K562 (cell line): ENCODE results near the gene RBM12. TPM values are rescaled to one million over a fixed set of nuclear protein-coding genes. Genes with fewer than 3 reads are reported as not detected.
A peak's percentile ranks its signal among the peaks of the same experiment; 100 is the strongest.

Experiments
- ATF1 ChIP-seq, 2 experiments: fragments of 450-650 bp in 1 of 2; IDR thresholded peaks; 2 replicates each; pipeline ENCODE4 v1.6.1; 2016; ENCODE audit warnings: missing compliant biosample characterization in 1 of 2, missing genetic modification characterization in 1 of 2
- BRCA1 ChIP-seq, 2 experiments: fragments of 450-650 bp in 1 of 2; sonication (generic) in 1 of 2; formaldehyde crosslinking in 1 of 2; IDR thresholded peaks; 2 replicates each; pipeline versions ENCODE4 v1.5.0 to v1.6.1; 2017 to 2020; ENCODE audit warnings: mild to moderate bottlenecking in 1 of 2, missing genetic modification reagents in 1 of 2
- JUND ChIP-seq, 2 experiments: IDR thresholded peaks; 2 replicates in 1 of 2; 3 replicates in 1 of 2; pipeline ENCODE4 v1.6.1; 2011; ENCODE audit warnings: borderline replicate concordance in 2 of 2, low read depth in 2 of 2, low read length in 2 of 2, improper control_type of control experiment in 1 of 2, missing biosample characterization in 1 of 2, missing genetic modification characterization in 1 of 2, missing genetic modification reagents in 1 of 2
- NCOA1 ChIP-seq: fragments of 450-650 bp; IDR thresholded peaks from 2 replicates; pipeline ENCODE4 v1.6.1; 2016; ENCODE audit warnings: low read depth
- SMARCB1 ChIP-seq: IDR thresholded peaks from 2 replicates; pipeline ENCODE4 v1.6.1; 2011; ENCODE audit warnings: improper control_type of control experiment, low read depth; ENCODE audit not compliant: insufficient read length
- SP2 ChIP-seq: IDR thresholded peaks from 2 replicates; pipeline ENCODE4 v1.6.1; 2011; ENCODE audit warnings: mild to moderate bottlenecking, low read depth, low read length, moderate library complexity; ENCODE audit not compliant: poor library complexity, severe bottlenecking; ENCODE audit errors: extremely low read depth
- STAT5A ChIP-seq: IDR thresholded peaks from 2 replicates; pipeline ENCODE4 v1.6.1; 2012; ENCODE audit warnings: low read length, inconsistent platforms, borderline replicate concordance
- TARDBP ChIP-seq: fragments of 450-650 bp; IDR thresholded peaks from 2 replicates; pipeline ENCODE4 v1.6.1; 2016
- ZKSCAN1 ChIP-seq: fragments of 150-350 bp; IDR thresholded peaks from 2 replicates; pipeline ENCODE4 v1.6.1; 2016; ENCODE audit warnings: low read depth, low read length
- polyA plus RNA-seq, 8 experiments: library from polyadenylated mRNA; depleted of rRNA in 4 of 8; stranded (reverse) in 5 of 8; unstranded in 3 of 8; fragments of >200 nt; fragmentation: Nextera tagmentation in 2 of 8; fragmentation: Illumina TruSeq in 1 of 8; extraction: Ambion mirVana in 2 of 8; extraction: Trizol in 1 of 8; gene quantifications; 2 replicates each; pipeline versions ENCODE4 v1.2.1 to v1.2.3, GENCODE V29; 2011 to 2014; ENCODE audit warnings: inconsistent platforms in 1 of 8, missing spikeins in 1 of 8
- total RNA-seq, 7 experiments: library from RNA; depleted of rRNA in 6 of 7; stranded (reverse); fragments of >200 nt in 6 of 7; fragmentation: Illumina TruSeq in 2 of 7; extraction: Trizol in 2 of 7; gene quantifications; 2 replicates each; pipeline versions ENCODE4 v1.2.1 to v1.2.3, GENCODE V29; 2011 to 2021; ENCODE audit warnings: low replicate concordance in 1 of 7
- TF ChIP-seq, protein P1 (sequence below): fragments of 200-400 bp; formaldehyde crosslinking; IDR thresholded peaks from 2 replicates; pipeline ENCODE4 v1.6.1; 2017; ENCODE audit warnings: mild to moderate bottlenecking, low read depth, low read length, moderate library complexity
- TF ChIP-seq, protein P2 (sequence below): fragments of 450-650 bp; IDR thresholded peaks from 2 replicates; pipeline ENCODE4 v1.6.1; 2016; ENCODE audit warnings: borderline replicate concordance
- TF ChIP-seq, protein P3 (sequence below): fragments of 450-650 bp; IDR thresholded peaks from 2 replicates; pipeline ENCODE4 v1.7.1; 2018; ENCODE audit warnings: mild to moderate bottlenecking, low read depth; ENCODE audit not compliant: partially characterized antibody
- TF ChIP-seq, protein P4 (sequence below): sonication (generic); formaldehyde crosslinking; IDR thresholded peaks from 2 replicates; pipeline ENCODE4 v1.8.0; 2022; ENCODE audit warnings: mild to moderate bottlenecking, missing genetic modification reagents
- TF ChIP-seq, protein P5 (sequence below): fragments of 250-450 bp; sonication (Bioruptor Pico); IDR thresholded peaks from 2 replicates; pipeline ENCODE4 v1.6.1; 2021; ENCODE audit warnings: mild to moderate bottlenecking

Gene RBM12
- total and polyA plus RNA-seq, 9 of the 15 experiments (the other 6 are each of a cell fraction or from before 2014, with no cell fraction given) = 5.0 to 162 (median 73.3) TPM

DNA sequence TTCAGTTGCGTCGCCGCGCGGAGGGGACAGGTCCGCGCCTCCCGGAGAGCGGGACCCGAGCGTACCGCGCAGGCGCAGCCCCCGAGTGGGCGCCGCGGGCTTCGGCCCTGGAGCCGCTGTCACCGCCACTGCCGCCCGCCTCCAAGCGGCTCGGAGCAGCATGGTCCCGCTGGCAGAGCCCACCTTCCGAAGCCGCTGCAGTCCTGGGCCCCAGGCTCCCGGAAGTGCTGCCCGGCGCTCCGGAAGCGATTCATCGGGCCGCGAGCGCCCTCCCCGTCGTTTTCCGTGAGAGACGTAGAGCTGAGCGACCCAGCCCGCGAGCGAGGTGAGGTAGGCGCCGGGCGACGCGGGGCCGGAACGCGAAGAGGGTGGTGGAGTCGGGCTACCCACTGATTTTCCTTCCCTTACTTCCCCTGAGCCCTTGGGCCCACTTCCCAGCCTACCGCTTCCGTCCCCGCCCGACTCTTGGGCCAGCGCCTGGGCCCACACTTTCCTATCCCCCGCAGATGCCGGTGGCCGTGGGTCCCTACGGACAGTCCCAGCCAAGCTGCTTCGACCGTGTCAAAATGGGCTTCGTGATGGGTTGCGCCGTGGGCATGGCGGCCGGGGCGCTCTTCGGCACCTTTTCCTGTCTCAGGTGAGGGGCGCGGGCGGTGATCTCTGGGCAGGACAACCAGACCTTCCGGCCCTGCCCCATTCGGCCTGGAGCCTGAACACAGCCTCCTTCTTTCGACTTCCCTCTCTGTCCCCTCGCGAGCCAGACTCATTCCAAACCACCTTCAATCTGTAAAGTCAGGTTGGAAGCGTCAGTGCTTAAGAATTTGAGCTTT, 34.6 kb upstream of the RBM12 start, which contains the start of the genes NFS1 and ROMO1 (continued):
- TF ChIP-seq, protein P1, sequence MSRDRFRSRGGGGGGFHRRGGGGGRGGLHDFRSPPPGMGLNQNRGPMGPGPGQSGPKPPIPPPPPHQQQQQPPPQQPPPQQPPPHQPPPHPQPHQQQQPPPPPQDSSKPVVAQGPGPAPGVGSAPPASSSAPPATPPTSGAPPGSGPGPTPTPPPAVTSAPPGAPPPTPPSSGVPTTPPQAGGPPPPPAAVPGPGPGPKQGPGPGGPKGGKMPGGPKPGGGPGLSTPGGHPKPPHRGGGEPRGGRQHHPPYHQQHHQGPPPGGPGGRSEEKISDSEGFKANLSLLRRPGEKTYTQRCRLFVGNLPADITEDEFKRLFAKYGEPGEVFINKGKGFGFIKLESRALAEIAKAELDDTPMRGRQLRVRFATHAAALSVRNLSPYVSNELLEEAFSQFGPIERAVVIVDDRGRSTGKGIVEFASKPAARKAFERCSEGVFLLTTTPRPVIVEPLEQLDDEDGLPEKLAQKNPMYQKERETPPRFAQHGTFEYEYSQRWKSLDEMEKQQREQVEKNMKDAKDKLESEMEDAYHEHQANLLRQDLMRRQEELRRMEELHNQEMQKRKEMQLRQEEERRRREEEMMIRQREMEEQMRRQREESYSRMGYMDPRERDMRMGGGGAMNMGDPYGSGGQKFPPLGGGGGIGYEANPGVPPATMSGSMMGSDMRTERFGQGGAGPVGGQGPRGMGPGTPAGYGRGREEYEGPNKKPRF = no peak
- TF ChIP-seq STAT5A (no peak; the same call in 1 of the 2 replicates), ATF1 (CRISPR knock-in tag; IDR thresholded peaks at IDR 0.05) (peak; percentile 90), ATF1 (tag; IDR thresholded peaks at IDR 0.05) (peak; percentile 96), TARDBP (no peak), SMARCB1 (no peak), JUND (IDR thresholded peaks at IDR 0.05; ENCODE audit: borderline replicate concordance, low read depth, low read length) (peak; percentile 47), JUND (tag; IDR thresholded peaks at IDR 0.05; ENCODE audit: borderline replicate concordance, low read depth, low read length) (no peak), SP2 (no peak), NCOA1 (peak; percentile 46; the same call in 1 of the 2 replicates), BRCA1 (IDR thresholded peaks at IDR 0.05) (no peak), BRCA1 (CRISPR knock-in tag; IDR thresholded peaks at IDR 0.05) (no peak), ZKSCAN1 (0 out of 2 replicates have a peak, but pooled peaks have one; percentile 2)
- TF ChIP-seq, protein P2, sequence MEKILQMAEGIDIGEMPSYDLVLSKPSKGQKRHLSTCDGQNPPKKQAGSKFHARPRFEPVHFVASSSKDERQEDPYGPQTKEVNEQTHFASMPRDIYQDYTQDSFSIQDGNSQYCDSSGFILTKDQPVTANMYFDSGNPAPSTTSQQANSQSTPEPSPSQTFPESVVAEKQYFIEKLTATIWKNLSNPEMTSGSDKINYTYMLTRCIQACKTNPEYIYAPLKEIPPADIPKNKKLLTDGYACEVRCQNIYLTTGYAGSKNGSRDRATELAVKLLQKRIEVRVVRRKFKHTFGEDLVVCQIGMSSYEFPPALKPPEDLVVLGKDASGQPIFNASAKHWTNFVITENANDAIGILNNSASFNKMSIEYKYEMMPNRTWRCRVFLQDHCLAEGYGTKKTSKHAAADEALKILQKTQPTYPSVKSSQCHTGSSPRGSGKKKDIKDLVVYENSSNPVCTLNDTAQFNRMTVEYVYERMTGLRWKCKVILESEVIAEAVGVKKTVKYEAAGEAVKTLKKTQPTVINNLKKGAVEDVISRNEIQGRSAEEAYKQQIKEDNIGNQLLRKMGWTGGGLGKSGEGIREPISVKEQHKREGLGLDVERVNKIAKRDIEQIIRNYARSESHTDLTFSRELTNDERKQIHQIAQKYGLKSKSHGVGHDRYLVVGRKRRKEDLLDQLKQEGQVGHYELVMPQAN = peak; percentile 88
- TF ChIP-seq, protein P3, sequence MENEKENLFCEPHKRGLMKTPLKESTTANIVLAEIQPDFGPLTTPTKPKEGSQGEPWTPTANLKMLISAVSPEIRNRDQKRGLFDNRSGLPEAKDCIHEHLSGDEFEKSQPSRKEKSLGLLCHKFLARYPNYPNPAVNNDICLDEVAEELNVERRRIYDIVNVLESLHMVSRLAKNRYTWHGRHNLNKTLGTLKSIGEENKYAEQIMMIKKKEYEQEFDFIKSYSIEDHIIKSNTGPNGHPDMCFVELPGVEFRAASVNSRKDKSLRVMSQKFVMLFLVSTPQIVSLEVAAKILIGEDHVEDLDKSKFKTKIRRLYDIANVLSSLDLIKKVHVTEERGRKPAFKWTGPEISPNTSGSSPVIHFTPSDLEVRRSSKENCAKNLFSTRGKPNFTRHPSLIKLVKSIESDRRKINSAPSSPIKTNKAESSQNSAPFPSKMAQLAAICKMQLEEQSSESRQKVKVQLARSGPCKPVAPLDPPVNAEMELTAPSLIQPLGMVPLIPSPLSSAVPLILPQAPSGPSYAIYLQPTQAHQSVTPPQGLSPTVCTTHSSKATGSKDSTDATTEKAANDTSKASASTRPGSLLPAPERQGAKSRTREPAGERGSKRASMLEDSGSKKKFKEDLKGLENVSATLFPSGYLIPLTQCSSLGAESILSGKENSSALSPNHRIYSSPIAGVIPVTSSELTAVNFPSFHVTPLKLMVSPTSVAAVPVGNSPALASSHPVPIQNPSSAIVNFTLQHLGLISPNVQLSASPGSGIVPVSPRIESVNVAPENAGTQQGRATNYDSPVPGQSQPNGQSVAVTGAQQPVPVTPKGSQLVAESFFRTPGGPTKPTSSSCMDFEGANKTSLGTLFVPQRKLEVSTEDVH = peak; percentile 90
- TF ChIP-seq, protein P4, sequence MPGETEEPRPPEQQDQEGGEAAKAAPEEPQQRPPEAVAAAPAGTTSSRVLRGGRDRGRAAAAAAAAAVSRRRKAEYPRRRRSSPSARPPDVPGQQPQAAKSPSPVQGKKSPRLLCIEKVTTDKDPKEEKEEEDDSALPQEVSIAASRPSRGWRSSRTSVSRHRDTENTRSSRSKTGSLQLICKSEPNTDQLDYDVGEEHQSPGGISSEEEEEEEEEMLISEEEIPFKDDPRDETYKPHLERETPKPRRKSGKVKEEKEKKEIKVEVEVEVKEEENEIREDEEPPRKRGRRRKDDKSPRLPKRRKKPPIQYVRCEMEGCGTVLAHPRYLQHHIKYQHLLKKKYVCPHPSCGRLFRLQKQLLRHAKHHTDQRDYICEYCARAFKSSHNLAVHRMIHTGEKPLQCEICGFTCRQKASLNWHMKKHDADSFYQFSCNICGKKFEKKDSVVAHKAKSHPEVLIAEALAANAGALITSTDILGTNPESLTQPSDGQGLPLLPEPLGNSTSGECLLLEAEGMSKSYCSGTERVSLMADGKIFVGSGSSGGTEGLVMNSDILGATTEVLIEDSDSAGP (CRISPR knock-in tag) = no peak
- TF ChIP-seq, protein P5, sequence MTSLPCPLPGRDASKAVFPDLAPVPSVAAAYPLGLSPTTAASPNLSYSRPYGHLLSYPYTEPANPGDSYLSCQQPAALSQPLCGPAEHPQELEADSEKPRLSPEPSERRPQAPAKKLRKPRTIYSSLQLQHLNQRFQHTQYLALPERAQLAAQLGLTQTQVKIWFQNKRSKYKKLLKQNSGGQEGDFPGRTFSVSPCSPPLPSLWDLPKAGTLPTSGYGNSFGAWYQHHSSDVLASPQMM (CRISPR knock-in tag) = no peak
